ENCODE data around the gene FUCA1. TPM values are rescaled to one million over a fixed set of nuclear protein-coding genes. Genes with fewer than 3 reads are reported as not detected.

FUCA1 gene
- total and polyA plus RNA-seq, 10 of the 15 experiments (the other 5 are each of a cell fraction or from before 2014, with no cell fraction given), result 33.3 to 117 (median 52.6) TPM

GRCh38 chr1:23805025-23805424, 63.1 kb downstream of the FUCA1 start:
- intact Hi-C loops (cut with micrococcal nuclease; ENCODE audit: unreplicated experiment), result no loop called here
- CTCF ChIA-PET, result interaction anchor here (0.6 to 7.5 kb wide), 4 partner anchors 30 to 112 kb away, joined by 3 to 63 read pairs (median 4); no protein-coding TSS in a partner anchor
- 100% methylated on average over 2 of the region's 2 CpGs for WGBS (ENCODE audit: insufficient coverage, insufficient replicate concordance, low lambda C conversion rate, missing lambda C conversion rate)

More at GRCh38 chr1:23805025-23805424, 63.1 kb downstream of the FUCA1 start:
- in situ Hi-C loops (cut with MboI), result loop anchor here (5.0 to 10.0 kb wide), 2 partner anchors 60 to 112 kb away; partner anchors contain the start of gene FUCA1
- H3K4me2 ChIP-seq (ENCODE audit: control insufficient read depth, insufficient read depth), result no peak overlapping the region
- H2AFZ ChIP-seq (ENCODE audit: control insufficient read depth, low read depth, low read length), result no peak overlapping the region
- no peaks in the 10 kb centered on the region for H4K20me1 ChIP-seq (ENCODE audit: control insufficient read depth, insufficient read depth)
- BruUV-seq (replicated peaks), result no TSS peak
- DNase-seq (ENCODE audit: low read depth, low spot score), result no peak
- H3K4me1 ChIP-seq (ENCODE audit: control insufficient read depth, insufficient read depth, low read length), result peaks cover 14% of the 10 kb centered on the region
- H3K4me3 ChIP-seq, result no peak overlapping the region
- RAD21 ChIA-PET (ENCODE audit: unreplicated experiment), result interaction anchor here (1.5 kb wide), 1 partner anchor 112 kb away, joined by 6 read pairs; no protein-coding TSS in a partner anchor
- POLR2A ChIA-PET, result no interaction called here
- no peaks in the 10 kb centered on the region; the same call in 1 of the 2 replicates for H3K79me2 ChIP-seq (ENCODE audit: control insufficient read depth, insufficient read depth, low read length)
- SMC1A ChIA-PET (ENCODE audit: uncharacterized antibody, unreplicated experiment), result interaction anchor here (0.8 to 1.0 kb wide), 2 partner anchors 13 to 33 kb away, joined by 3 to 4 read pairs; partner anchors contain the start of gene LYPLA2
- no peak overlapping the region for H3K27ac ChIP-seq (ENCODE audit: control insufficient read depth, insufficient read depth)
- no peak for FAIRE-seq
- no peak for ATAC-seq
- no peak overlapping the region for H3K9ac ChIP-seq (ENCODE audit: control insufficient read depth, insufficient read depth, low read length)
- H3K36me3 ChIP-seq (ENCODE audit: control insufficient read depth in 2 of 2, insufficient read depth in 2 of 2, low read length in 1 of 2), result peaks cover 0 to 8% of the 10 kb centered on the region in 2 experiments; a peak in 2 of 4 replicates
- no peaks in the 10 kb centered on the region for H3K27me3 ChIP-seq (replicated peaks in 1 of 2; ENCODE audit: control insufficient read depth in 2 of 2, insufficient read depth in 2 of 2, low read length in 1 of 2)
- TF ChIP-seq BHLHE40 (IDR thresholded peaks at IDR 0.05; ENCODE audit: borderline replicate concordance in 1 of 2, low read depth in 2 of 2, low read length in 1 of 2) (no peak), SMC3 (IDR thresholded peaks at IDR 0.05; ENCODE audit: borderline replicate concordance, low read length) (no peak), SRF (IDR thresholded peaks at IDR 0.05; ENCODE audit: low read depth in 2 of 2, low read length in 2 of 2) (no peak), TARDBP (IDR thresholded peaks at IDR 0.05; ENCODE audit: borderline replicate concordance) (no peak), NR2F1 (conservative IDR thresholded peaks at IDR 0.05) (no peak), NBN (IDR thresholded peaks at IDR 0.05) (no peak), PAX8 (IDR thresholded peaks at IDR 0.05) (no peak), GATAD2B (conservative IDR thresholded peaks at IDR 0.05; ENCODE audit: low read depth) (no peak)
- TF ChIP-seq, protein P1, sequence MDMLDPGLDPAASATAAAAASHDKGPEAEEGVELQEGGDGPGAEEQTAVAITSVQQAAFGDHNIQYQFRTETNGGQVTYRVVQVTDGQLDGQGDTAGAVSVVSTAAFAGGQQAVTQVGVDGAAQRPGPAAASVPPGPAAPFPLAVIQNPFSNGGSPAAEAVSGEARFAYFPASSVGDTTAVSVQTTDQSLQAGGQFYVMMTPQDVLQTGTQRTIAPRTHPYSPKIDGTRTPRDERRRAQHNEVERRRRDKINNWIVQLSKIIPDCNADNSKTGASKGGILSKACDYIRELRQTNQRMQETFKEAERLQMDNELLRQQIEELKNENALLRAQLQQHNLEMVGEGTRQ (IDR thresholded peaks at IDR 0.05; ENCODE audit: borderline replicate concordance, low read depth, low read length), result no peak
- H3K9me3 ChIP-seq (replicated peaks; ENCODE audit: control insufficient read depth, insufficient read depth, low read length), result no peaks in the 10 kb centered on the region
